A673 (cell line): ENCODE data around the gene WDR26.

ENCODE experiments used
- CTCF ChIP-seq: fragments of 300-800, 200-600 bp; sonication (generic); conservative IDR thresholded peaks from 2 replicates; pipeline ENCODE4 v1.5.1; 2017; ENCODE audit warnings: low read depth, mild to moderate bottlenecking, antibody characterized with exemption, low read length, moderate library complexity, mixed read lengths
- EZH2 ChIP-seq: fragments of 200-600 bp; sonication (generic); IDR thresholded peaks from 2 replicates; pipeline ENCODE4 v1.6.1; 2017; ENCODE audit warnings: borderline replicate concordance, low read depth, mild to moderate bottlenecking, mixed read lengths, antibody characterized with exemption, low read length; ENCODE audit not compliant: poor library complexity, severe bottlenecking

DNA sequence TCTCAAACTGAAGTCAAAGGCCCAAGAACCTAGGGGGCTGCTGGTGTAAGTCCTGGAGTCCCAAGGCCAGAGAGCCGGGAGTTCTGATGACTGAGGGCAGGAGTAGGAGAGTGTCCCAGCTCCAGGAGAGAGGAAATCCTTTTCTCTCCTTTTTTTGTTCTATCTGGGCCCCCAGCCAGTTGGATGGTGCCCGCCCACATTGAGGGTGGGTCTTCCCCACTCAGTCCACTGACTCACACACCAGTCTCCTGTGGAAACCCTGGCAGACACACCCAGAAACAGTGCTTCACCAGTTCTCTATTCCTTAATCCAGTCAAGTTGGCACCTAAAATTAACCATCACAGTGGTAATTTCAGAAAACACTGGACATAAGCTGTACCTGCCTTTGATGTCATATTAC, 12.7 kb upstream of the WDR26 start:
- TF ChIP-seq CTCF (no peak), EZH2 (no peak)
